Caki2 (cell line): ENCODE measurements around the gene ARMC2. TPM values are rescaled to one million over a fixed set of nuclear protein-coding genes. Genes with fewer than 3 reads are reported as not detected.

Experiments
- DNase-seq: peaks from one replicate; pipeline ENCODE4 v3.0.0-alpha.2; 2015; ENCODE audit warnings: low read depth
- in situ Hi-C: cut with HindIII; loops from 2 replicates; pipeline ENCODE4 v1.10.0; 2016; ENCODE audit warnings: low sequenced_read_pairs, low pct_unique_long_range_greater_than_20kb, mixed read lengths
- total RNA-seq: library from RNA; depleted of rRNA; stranded (reverse); fragments of >200 nt; shearing (Covaris generic); gene quantifications from 2 replicates; pipeline ENCODE4 v1.2.3, GENCODE V29; 2014; ENCODE audit warnings: low replicate concordance

ARMC2 gene
- total RNA-seq, 1 experiment from 2014 or later: 0.17 TPM

GRCh38 chr6:108995296-108995695 lies 147.1 kb downstream of the ARMC2 start:
- in situ Hi-C loops: no loop called here
- no peak for DNase-seq

- DNase-seq: no peak
- in situ Hi-C loops: no loop called here
Measured at GRCh38 chr6:108996208-108996607, 148.0 kb downstream of the ARMC2 start.

DNA sequence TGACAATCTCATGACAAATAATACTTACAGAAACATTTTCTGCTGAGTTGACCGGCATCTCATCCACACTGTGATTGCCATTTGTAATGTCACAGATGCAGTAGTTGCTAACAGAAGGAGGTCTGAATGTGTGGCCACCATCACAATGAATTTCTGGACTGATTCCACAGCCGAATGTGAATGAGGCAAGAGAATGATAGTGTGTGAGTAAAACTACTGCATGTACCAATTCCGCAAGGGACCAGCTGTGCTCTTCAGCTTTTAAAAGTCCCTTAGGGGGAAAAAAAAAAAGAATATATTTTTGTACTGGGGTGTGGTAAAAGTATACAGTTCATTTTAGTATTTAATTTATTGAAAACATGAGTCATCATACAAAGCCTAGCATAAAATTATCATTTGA lies 150.3 kb downstream of the ARMC2 start:
- in situ Hi-C loops: no loop called here

GRCh38 chr6:108999428-108999827 lies 151.2 kb downstream of the ARMC2 start:
- in situ Hi-C loops: no loop called here
- no peak for DNase-seq

More for the DNA sequence above, 150.3 kb downstream of the ARMC2 start:
- DNase-seq: no peak

DNA sequence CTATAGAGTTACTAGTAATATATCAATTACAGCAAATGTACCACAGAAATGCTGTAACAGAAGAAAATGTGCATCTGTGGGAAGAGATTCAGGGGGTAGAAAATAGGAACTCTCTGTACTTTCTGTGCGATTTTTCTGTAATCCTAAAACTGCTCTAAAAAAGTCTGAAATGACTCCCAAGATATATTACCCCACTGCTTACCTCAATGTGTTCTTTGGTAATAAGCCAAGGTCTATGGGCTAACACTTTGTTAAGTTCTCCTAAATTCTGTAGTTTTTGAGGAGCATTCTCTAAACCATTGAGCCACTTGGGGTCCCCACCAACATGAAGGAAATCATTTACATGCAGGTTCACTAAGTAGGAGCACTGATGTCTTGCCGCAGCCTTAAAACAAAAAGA lies 152.1 kb downstream of the ARMC2 start:
- in situ Hi-C loops: no loop called here
- DNase-seq: no peak

- no peak for DNase-seq
- in situ Hi-C loops: no loop called here
Measured at GRCh38 chr6:109001291-109001894, 153.2 kb downstream of the ARMC2 start.

DNA sequence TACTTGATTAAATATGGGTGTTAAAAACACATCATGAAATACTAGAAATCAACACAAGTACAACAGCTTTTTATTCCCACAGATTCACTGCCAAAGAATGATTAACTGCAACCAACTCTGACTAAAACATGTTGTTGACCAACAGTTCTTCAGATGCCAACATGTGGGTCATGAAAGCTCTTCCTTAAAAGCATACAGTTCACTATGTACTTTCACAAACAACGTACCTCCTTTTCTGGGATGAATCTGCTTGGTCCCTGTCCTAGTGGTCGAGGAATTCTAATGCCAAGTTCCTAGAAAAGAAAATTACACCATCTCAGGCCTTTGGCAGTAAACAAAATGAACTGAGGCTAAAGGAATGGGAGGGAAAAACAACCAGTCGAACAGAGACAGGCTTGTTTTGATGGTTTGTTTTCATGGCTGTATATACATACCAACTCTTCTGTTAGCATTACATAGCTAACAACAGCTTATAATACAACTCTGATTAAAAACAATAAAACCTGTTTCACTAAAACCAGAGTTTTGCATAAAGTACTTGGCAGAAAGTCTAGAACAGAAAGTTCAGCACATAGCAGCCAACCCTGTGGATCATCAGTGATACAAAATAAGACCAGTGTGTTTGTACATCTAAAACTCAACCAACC lies 154.0 kb downstream of the ARMC2 start:
- no peak for DNase-seq
- in situ Hi-C loops: no loop called here

DNA sequence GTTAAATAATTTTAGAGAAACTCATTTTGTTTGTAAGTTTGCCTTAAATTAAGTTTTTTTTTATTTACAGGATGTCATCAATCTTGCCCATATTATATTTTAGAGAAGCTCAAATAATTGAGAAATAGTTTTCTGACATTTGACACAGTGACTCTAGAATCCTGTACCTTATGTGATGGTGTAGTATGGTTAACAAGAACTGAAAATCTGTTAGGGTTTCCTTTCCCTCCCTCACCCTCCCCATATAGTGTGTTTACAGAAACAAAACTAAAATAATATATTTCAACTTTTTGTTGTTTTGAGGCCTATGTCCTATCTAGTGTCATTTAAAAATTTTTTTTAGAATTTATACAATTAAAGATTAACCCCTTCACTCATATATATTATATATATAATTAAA lies 154.7 kb downstream of the ARMC2 start:
- in situ Hi-C loops: no loop called here
- DNase-seq: no peak

DNA sequence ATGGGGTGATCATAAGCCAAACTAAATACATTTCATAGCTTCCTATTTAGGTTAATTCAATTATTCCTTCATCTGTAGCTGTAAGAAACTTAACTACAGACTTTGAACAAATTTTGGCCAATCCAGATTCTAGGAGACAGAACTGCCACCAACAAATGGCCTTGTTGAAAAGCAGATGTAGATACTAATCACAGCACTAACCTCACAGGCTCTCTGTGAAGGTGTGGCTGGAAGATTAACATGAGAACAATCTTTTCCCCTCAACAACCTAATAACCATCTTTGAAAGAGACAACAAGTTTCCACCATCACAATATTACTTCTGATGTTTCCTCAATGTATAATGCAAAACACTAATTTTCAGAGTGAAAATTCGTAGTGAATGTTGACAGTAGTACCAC lies 158.6 kb downstream of the ARMC2 start:
- no peak for DNase-seq
- in situ Hi-C loops: no loop called here

- no peak for DNase-seq
- in situ Hi-C loops: no loop called here
Measured at GRCh38 chr6:109007521-109007920, 159.3 kb downstream of the ARMC2 start.

- in situ Hi-C loops: no loop called here
- no peak for DNase-seq
Measured at GRCh38 chr6:109008054-109008453, 159.8 kb downstream of the ARMC2 start.

GRCh38 chr6:109008537-109009235 lies 160.5 kb downstream of the ARMC2 start:
- peak; percentile 66 for DNase-seq
- in situ Hi-C loops: no loop called here

GRCh38 chr6:109009236-109009961 lies 161.2 kb downstream of the ARMC2 start:
- DNase-seq: peak; percentile 77
- in situ Hi-C loops: no loop called here

- peak; percentile 2 for DNase-seq
Measured at GRCh38 chr6:109009962-109010704, 161.9 kb downstream of the ARMC2 start.

DNA sequence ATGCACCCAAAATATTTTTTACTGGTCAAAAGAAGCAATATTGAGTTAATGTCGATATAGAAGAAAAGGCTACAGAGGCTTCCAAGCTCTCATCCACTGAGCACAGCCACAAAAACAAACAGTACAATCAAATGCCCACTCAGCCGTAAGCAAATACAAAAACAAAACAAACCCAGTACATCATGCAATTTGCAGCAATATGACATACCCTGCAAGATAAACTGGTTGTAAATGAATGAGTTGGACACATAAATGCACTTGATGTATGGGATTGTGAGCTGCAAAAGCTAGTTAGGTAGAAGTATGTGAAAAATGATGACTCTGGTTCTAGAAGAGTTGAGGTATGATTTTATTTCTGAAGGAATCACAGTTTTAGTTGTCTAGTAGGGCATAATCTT lies 162.5 kb downstream of the ARMC2 start:
- in situ Hi-C loops: no loop called here
- DNase-seq: no peak

More at GRCh38 chr6:109009962-109010704, 161.9 kb downstream of the ARMC2 start:
- in situ Hi-C loops: no loop called here

DNA sequence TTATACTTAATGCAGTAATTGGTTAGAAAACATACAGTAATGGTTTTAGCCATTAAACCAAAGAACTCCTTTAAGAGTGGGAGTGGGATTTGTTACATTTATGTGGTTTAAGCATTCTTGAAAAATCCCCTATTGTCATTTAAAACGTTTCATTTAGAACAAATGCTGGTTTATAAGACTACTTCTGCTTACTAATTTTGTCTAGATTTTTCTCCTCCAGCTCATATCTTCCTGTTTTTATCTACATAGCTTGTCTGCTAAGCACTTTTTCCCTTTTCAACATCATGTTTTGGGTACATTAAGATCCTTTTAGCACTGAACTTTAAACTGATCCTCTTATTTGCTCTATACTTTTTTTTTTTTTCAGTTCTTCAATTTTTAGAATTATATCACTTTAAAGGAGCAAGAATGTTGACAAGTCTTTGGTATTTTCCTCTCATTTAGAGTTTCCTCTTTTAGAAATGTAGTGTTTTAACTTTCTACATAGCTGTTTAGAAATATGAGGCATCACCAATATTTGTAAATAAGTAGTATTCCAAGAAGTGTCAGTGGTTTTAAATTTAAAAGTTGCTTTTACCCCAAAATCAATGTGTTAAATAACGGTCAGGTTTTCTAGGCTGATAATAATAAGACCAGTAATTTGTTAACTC lies 165.6 kb downstream of the ARMC2 start:
- no peak for DNase-seq
- in situ Hi-C loops: no loop called here

- in situ Hi-C loops: no loop called here
- no peak for DNase-seq
Measured at GRCh38 chr6:109014606-109015005, 166.4 kb downstream of the ARMC2 start.

GRCh38 chr6:109015176-109015575 lies 167.0 kb downstream of the ARMC2 start:
- in situ Hi-C loops: no loop called here
- DNase-seq: no peak
